ENCODE measurements around the gene EARS2.
A peak's percentile ranks its signal among the peaks of the same experiment; 100 is the strongest.
"Not testable (repeated sequence)": the region's sequence is repeated elsewhere in the genome, so short reads cannot be mapped to it uniquely, and the experiment has no call there.

Gene EARS2

DNA sequence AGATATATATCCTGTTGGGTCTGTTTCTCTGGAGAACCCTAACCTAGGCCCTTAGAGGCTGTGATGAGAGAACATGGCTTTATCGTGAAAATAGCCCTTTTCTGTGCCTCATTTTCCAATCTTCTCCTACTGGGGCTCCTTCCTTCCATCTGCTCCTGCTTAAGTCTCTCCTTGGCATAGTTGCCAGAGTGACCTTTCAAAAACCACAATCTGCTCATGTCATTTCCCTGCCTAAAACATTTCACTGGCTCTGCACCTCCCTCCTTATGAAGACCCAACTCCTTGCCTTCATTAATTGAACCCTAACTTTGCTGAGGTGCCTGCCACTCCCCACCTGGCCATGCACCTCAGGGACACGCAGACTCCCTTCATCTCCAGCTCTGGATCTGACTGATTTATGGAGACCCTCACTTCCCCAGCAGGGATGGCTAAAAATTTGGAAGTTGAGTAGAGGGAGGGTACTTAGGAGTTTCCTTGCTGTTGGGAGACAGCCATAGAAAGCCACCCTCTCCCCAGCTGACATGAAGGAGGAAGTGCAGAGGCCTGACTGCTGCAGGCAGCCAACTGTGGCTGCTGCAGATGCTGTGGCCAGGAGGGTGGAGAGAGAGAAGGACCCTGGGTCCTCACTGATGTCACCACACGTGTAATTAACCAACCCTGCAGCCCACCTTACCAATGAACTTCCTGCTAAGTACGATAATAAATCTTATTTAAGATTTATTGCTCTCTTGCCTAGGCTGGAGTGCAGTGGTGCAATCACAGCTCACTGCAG lies 40.6 kb downstream of the EARS2 start:
- TF ChIP-seq, protein P1, sequence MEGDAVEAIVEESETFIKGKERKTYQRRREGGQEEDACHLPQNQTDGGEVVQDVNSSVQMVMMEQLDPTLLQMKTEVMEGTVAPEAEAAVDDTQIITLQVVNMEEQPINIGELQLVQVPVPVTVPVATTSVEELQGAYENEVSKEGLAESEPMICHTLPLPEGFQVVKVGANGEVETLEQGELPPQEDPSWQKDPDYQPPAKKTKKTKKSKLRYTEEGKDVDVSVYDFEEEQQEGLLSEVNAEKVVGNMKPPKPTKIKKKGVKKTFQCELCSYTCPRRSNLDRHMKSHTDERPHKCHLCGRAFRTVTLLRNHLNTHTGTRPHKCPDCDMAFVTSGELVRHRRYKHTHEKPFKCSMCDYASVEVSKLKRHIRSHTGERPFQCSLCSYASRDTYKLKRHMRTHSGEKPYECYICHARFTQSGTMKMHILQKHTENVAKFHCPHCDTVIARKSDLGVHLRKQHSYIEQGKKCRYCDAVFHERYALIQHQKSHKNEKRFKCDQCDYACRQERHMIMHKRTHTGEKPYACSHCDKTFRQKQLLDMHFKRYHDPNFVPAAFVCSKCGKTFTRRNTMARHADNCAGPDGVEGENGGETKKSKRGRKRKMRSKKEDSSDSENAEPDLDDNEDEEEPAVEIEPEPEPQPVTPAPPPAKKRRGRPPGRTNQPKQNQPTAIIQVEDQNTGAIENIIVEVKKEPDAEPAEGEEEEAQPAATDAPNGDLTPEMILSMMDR (IDR thresholded peaks at IDR 0.05; ENCODE audit: extremely low read depth, missing control alignments) = no peak
- peak; percentile 45 for DNase-seq (ENCODE audit: low spot score)

DNA sequence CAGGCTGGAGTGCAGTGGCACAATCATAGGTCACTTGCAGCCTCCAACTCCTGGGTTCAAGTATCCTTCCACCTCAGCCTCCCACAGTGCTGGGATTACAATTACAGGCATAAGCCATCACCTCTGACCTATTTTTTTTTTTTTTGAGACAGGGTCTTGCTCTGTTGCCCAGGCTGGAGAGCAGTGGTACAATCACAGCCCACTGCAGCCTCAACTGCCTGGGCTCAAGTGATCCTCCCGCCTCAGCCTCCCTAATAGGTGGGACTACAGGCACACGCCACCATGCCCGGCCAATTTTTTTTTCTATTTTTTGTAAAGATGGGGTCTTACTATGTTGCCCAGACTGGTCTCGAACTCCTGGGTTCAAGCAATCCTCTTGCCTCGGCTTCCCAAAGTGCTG lies 41.3 kb downstream of the EARS2 start:
- DNase-seq (ENCODE audit: low spot score) = no peak
- TF ChIP-seq, protein P1 (IDR thresholded peaks at IDR 0.05; ENCODE audit: extremely low read depth, missing control alignments) = no peak

DNA sequence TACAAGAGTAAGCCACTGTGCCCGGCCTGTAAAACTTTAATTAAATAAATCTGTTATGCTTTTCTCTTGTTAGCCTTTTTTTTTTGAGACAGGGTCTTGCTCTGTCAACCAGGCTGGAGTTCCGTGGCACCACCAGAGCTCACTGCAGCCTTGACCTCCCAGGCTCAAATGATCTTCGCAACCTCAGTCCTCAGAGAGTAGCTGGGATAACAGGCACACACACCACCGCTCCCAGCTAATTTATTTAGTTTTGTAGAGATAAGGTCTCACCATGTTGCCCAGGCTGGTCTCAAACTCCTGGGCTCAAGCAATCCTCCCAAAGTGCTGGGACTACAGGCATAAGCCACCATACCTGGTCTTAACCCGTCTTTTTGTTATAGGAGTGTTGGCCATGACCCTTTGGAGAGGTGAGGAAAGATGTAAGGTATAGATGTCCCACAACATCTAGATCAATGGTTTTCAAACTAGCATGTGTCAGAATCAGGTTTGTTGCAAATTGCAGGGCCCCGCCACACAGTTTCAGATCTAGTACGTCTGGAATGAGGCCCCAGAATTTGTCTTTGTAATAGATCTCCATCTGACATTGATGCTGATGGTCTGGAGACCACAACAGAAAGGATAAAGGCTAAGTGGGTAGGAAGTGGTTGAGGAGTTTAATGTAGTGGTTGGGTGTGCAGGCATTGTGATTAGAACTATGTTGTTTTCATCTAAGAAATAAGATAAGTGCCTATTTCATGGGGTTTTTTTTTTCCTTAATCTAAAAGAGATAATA lies 42.6 kb downstream of the EARS2 start:
- TF ChIP-seq, protein P1 (IDR thresholded peaks at IDR 0.05; ENCODE audit: extremely low read depth, missing control alignments) = no peak
- DNase-seq (ENCODE audit: low spot score) = no peak

DNA sequence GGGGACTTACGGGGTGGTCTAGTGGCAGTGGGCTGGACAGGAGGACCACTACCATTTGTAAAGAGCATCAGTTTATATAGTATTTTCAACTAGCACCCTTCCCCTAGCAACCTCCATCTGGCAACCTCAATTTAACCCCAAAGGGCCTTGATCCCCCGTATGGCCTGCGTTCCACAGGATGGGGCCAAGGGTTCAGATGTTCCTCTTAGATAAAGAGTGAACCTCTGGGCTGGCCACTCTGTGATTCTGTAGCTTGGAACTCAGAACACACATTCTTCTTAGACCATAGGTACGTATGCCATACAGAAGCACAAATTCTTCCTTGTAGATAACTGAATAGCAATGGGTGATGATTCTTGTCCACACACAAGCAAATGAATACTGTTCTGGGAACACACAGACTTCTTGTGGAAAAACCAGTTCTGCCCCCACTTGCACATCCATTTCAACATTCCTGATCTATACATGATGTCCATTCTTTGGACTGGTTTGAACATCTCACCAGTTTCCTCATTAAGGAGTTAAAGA lies 44.9 kb downstream of the EARS2 start:
- DNase-seq (ENCODE audit: low spot score) = no peak
- TF ChIP-seq, protein P1 (IDR thresholded peaks at IDR 0.05; ENCODE audit: extremely low read depth, missing control alignments) = no peak

DNA sequence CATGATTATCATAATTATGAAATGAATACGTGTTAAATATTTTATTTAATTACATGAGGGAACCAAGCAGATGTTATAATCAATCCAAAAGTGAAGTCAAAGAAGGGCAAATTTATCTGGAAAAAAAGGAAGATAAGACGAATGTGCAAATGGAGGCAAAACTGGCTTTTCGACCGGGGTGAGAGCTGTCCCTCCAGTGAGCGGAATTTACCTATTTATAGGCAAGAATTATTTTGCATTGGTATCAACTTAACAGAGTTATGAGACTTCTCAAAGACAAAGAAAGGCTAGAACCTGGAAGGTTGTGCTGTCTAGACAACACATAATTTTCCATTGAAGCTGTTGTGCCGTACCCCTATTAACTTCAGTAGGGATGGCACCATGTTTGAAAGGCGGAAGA lies 45.4 kb downstream of the EARS2 start:
- TF ChIP-seq, protein P1 (IDR thresholded peaks at IDR 0.05; ENCODE audit: extremely low read depth, missing control alignments) = no peak
- no peak for DNase-seq (ENCODE audit: low spot score)

DNA sequence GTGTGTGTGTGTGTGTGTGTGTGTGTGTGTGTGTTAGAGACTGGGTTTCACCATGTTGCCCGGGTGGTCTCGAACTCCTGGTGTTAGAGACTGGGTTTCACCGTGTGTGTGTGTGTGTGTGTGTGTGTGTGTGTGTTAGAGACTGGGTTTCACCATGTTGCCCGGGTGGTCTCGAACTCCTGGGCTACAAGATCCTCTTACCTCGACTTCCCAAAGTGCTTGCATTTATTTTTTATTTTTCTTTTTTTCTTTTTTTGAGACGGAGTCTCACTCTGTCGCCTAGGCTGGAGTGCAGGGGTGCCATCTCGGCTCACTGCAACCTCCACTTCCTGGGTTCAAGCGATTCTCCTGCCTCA lies 46.3 kb downstream of the EARS2 start:
- not testable (repeated sequence) for DNase-seq (ENCODE audit: low spot score)

DNA sequence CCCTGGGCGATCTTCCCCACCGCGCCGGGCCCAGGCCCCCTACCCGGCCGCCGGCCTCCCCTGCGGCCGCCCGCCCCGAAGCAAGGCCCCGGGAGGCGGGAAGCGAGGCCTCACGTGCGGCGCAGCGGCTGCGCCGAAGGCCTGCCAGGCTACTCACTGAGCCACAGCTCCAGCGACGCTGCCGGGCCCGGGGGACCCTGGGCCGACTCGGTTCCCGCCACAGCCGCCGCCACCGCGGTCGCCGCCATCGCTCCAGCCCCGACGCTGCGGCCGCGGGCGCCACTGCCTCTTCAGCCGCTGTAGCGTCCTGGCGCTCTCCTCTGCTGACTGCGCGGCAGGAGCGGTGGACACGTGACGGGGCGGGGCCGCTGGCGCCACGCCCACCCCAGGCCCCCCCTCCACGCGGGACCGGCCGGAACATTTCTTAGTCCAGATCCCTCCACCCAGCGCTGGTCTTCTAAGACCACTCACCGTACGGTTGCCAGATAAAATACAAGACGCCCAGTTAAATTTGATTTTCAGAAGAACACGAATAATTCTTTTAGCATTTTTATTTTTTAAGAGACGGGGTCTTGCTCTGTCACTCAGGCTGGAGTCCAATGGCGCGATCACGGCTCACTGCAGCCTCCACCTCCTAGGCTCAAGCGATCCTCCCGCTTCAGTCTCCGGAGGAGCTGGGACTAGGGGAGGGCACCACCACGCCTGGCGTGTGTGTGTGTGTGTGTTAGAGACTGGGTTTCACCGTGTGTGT lies 46.8 kb downstream of the EARS2 start, which contains the start of gene GGA2:
Gene GGA2, minus strand, starts transcription at position 331 of the 751 bp plus-strand sequence. Its CDS starts 83 bp downstream, at position 248.
- TF ChIP-seq, protein P1 (IDR thresholded peaks at IDR 0.05; ENCODE audit: extremely low read depth, missing control alignments) = peak; percentile 5
- peak; percentile 93 for DNase-seq (ENCODE audit: low spot score)
